Neural cell (in vitro differentiated cells): Measurements from ENCODE around the gene SLC37A1. TPM values are rescaled to one million over a fixed set of nuclear protein-coding genes. Genes with fewer than 3 reads are reported as not detected.

Experiments
- H2AFZ ChIP-seq: fragments of 200-600, 300-800 bp; sonication (generic), shearing (Covaris generic); 2 replicates; pipeline ENCODE4 v1.6.0; 2014; ENCODE audit warnings: low read depth, mild to moderate bottlenecking, antibody characterized with exemption, low read length, moderate library complexity
- H3F3A ChIP-seq: fragments of 200-600 bp; shearing (Covaris generic); 2 replicates; pipeline ENCODE4 v1.6.1; 2016; ENCODE audit warnings: mild to moderate bottlenecking, moderate library complexity, mixed read lengths, antibody characterized with exemption, low read length; ENCODE audit not compliant: insufficient read depth, poor library complexity, severe bottlenecking
- H3K27ac ChIP-seq: fragments of 200-600, 300-800 bp; sonication (generic), shearing (Covaris generic); 2 replicates; pipeline ENCODE4 v1.5.1; 2014; ENCODE audit warnings: mild to moderate bottlenecking, low read length, moderate library complexity
- H3K27me3 ChIP-seq: fragments of 300-800, 200-600 bp; sonication (generic), shearing (Covaris generic); 2 replicates; pipeline ENCODE4 v1.6.0; 2014; ENCODE audit warnings: mild to moderate bottlenecking, low read depth, low read length, moderate library complexity; ENCODE audit not compliant: insufficient read depth
- H3K36me3 ChIP-seq: fragments of 300-800, 200-600 bp; sonication (generic), shearing (Covaris generic); 2 replicates; pipeline ENCODE4 v1.5.1; 2014; ENCODE audit warnings: mild to moderate bottlenecking, antibody characterized with exemption, low read length, moderate library complexity; ENCODE audit not compliant: insufficient read depth
- H3K4me2 ChIP-seq: fragments of 300-800, 200-600 bp; sonication (generic), shearing (Covaris generic); 2 replicates; pipeline ENCODE4 v1.6.0; 2014; ENCODE audit warnings: mild to moderate bottlenecking, low read length
- H3K4me3 ChIP-seq: fragments of 300-800, 200-600 bp; sonication (generic), shearing (Covaris generic); 2 replicates; pipeline ENCODE4 v1.5.1; 2014; ENCODE audit warnings: mild to moderate bottlenecking, low read length, moderate library complexity
- H3K79me2 ChIP-seq: fragments of 200-600 bp; shearing (Covaris generic); replicated peaks from 2 replicates; pipeline ENCODE4 v1.6.0; 2014; ENCODE audit warnings: mild to moderate bottlenecking, low read length, moderate library complexity; ENCODE audit not compliant: insufficient read depth
- H3K9ac ChIP-seq: fragments of 300-800, 200-600 bp; sonication (generic), shearing (Covaris generic); 2 replicates; pipeline ENCODE4 v1.6.1; 2016; ENCODE audit warnings: mild to moderate bottlenecking, low read length, mixed read lengths
- H3K9me2 ChIP-seq: fragments of 200-600 bp; shearing (Covaris generic); 2 replicates; pipeline ENCODE4 v1.6.1; 2016; ENCODE audit warnings: mild to moderate bottlenecking, low read length, mixed read lengths; ENCODE audit not compliant: insufficient read depth
- H3K9me3 ChIP-seq: fragments of 200-600, 300-800 bp; sonication (generic), shearing (Covaris generic); 2 replicates; pipeline ENCODE4 v1.6.1; 2016; ENCODE audit warnings: mild to moderate bottlenecking, mixed run types, low read length, moderate library complexity, mixed read lengths
- H4K20me1 ChIP-seq: fragments of 200-600 bp; shearing (Covaris generic); 2 replicates; pipeline ENCODE4 v1.6.1; 2016; ENCODE audit warnings: mild to moderate bottlenecking, mixed run types; ENCODE audit not compliant: insufficient read depth
- CTCF ChIP-seq: fragments of 450-650 bp; IDR thresholded peaks from 2 replicates; pipeline ENCODE4 v1.5.1; 2014; ENCODE audit warnings: antibody characterized with exemption, mild to moderate bottlenecking, moderate library complexity; ENCODE audit not compliant: poor library complexity, severe bottlenecking
- EP300 ChIP-seq: fragments of 450-650 bp; conservative IDR thresholded peaks from 2 replicates; pipeline ENCODE4 v1.6.1; 2014; ENCODE audit warnings: antibody characterized with exemption, mild to moderate bottlenecking, moderate library complexity; ENCODE audit not compliant: poor library complexity, severe bottlenecking
- EZH2 ChIP-seq: fragments of 200-600, 300-800 bp; shearing (Covaris generic), sonication (generic); IDR thresholded peaks from 2 replicates; pipeline ENCODE4 v1.6.1; 2014; ENCODE audit warnings: antibody characterized with exemption, low read length, borderline replicate concordance, mild to moderate bottlenecking; ENCODE audit not compliant: insufficient read depth, poor library complexity, severe bottlenecking
- MXI1 ChIP-seq: fragments of 450-650 bp; conservative IDR thresholded peaks from 2 replicates; pipeline ENCODE4 v1.6.1; 2014; ENCODE audit warnings: antibody characterized with exemption, mild to moderate bottlenecking; ENCODE audit not compliant: poor library complexity, severe bottlenecking
- POLR2AphosphoS5 ChIP-seq: IDR thresholded peaks from 2 replicates; pipeline ENCODE4 v1.6.1; 2012
- RAD21 ChIP-seq: fragments of 450-650 bp; conservative IDR thresholded peaks from 2 replicates; pipeline ENCODE4 v1.6.1; 2014; ENCODE audit warnings: antibody characterized with exemption, mild to moderate bottlenecking, moderate library complexity
- SMC3 ChIP-seq: fragments of 450-650 bp; conservative IDR thresholded peaks from 2 replicates; pipeline ENCODE4 v1.6.1; 2014; ENCODE audit warnings: antibody characterized with exemption, mild to moderate bottlenecking, moderate library complexity; ENCODE audit not compliant: poor library complexity
- TAF1 ChIP-seq: IDR thresholded peaks from 2 replicates; pipeline ENCODE4 v1.6.1; 2012; ENCODE audit warnings: low read depth
- polyA plus RNA-seq: library from polyadenylated mRNA; depleted of rRNA; stranded (reverse); fragments of >200 nt; gene quantifications from 2 replicates; pipeline ENCODE4 v1.2.3, GENCODE V29; 2014
- TF ChIP-seq, protein P1 (sequence below): IDR thresholded peaks from 2 replicates; pipeline ENCODE4 v1.6.1; 2012; ENCODE audit warnings: borderline replicate concordance

Gene SLC37A1
- polyA plus RNA-seq, 1 donor from 2014 or later: 60.7 TPM

GRCh38 chr21:42559326-42559725 lies 45.7 kb downstream of the SLC37A1 start:
- no peaks in the 10 kb centered on the region for H3K9me3 ChIP-seq
- H3F3A ChIP-seq: no peaks in the 10 kb centered on the region
- H4K20me1 ChIP-seq: no peaks in the 10 kb centered on the region
- TF ChIP-seq TAF1 (no peak), MXI1 (no peak), CTCF (no peak), EP300 (no peak), EZH2 (no peak), POLR2AphosphoS5 (no peak), SMC3 (no peak), RAD21 (no peak)
- TF ChIP-seq, protein P1, sequence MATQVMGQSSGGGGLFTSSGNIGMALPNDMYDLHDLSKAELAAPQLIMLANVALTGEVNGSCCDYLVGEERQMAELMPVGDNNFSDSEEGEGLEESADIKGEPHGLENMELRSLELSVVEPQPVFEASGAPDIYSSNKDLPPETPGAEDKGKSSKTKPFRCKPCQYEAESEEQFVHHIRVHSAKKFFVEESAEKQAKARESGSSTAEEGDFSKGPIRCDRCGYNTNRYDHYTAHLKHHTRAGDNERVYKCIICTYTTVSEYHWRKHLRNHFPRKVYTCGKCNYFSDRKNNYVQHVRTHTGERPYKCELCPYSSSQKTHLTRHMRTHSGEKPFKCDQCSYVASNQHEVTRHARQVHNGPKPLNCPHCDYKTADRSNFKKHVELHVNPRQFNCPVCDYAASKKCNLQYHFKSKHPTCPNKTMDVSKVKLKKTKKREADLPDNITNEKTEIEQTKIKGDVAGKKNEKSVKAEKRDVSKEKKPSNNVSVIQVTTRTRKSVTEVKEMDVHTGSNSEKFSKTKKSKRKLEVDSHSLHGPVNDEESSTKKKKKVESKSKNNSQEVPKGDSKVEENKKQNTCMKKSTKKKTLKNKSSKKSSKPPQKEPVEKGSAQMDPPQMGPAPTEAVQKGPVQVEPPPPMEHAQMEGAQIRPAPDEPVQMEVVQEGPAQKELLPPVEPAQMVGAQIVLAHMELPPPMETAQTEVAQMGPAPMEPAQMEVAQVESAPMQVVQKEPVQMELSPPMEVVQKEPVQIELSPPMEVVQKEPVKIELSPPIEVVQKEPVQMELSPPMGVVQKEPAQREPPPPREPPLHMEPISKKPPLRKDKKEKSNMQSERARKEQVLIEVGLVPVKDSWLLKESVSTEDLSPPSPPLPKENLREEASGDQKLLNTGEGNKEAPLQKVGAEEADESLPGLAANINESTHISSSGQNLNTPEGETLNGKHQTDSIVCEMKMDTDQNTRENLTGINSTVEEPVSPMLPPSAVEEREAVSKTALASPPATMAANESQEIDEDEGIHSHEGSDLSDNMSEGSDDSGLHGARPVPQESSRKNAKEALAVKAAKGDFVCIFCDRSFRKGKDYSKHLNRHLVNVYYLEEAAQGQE: no peak
- H3K9ac ChIP-seq: peak overlapping the region; percentile 48
- H3K79me2 ChIP-seq: no peaks in the 10 kb centered on the region
- H3K27me3 ChIP-seq: no peaks in the 10 kb centered on the region
- H3K36me3 ChIP-seq: no peaks in the 10 kb centered on the region
- no peak overlapping the region for H2AFZ ChIP-seq
- H3K4me2 ChIP-seq: no peak overlapping the region
- no peak overlapping the region for H3K4me3 ChIP-seq
- no peaks in the 10 kb centered on the region for H3K9me2 ChIP-seq
- peak overlapping the region; percentile 90 for H3K27ac ChIP-seq

DNA sequence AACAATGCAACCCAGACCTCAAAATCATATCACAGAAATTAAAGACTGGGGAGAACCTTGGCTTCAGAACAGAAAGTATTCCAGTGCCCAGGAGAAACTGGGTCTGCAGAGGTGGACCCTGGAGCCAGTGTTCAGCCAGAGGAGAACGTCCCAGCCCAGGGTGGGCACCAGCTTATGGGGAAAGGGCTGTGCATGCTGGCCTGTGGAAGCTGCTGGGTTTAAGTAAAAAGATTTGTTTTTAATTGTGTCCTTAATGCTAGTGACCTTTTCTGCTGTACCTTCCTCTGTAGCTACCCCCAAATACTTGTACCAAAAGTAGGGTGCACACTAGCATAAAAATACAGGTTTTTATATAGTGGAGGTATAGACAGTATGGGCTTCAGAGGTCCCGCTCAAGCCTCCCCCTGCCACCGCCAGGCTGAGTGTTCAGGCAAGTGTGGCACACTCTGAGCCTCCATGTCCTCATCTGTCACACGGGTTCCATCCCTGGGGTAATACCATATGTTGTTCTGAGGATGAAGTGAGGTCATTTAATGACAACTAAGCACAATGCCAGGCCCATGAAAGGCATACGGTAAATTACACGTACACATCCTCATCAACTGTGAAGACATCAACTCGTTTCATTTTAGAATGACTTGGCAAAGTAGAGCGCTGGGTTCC lies 47.0 kb downstream of the SLC37A1 start:
- H3F3A ChIP-seq: no peaks in the 10 kb centered on the region
- H4K20me1 ChIP-seq: no peaks in the 10 kb centered on the region
- H3K79me2 ChIP-seq: no peaks in the 10 kb centered on the region
- H3K27ac ChIP-seq: peak overlapping the region; percentile 8
- H3K9me2 ChIP-seq: no peaks in the 10 kb centered on the region
- no peak overlapping the region for H3K9ac ChIP-seq
- H2AFZ ChIP-seq: no peak overlapping the region
- no peak overlapping the region for H3K4me3 ChIP-seq
- H3K4me2 ChIP-seq: no peak overlapping the region
- no peaks in the 10 kb centered on the region for H3K36me3 ChIP-seq
- H3K27me3 ChIP-seq: no peaks in the 10 kb centered on the region
- TF ChIP-seq EP300: no peak
- TF ChIP-seq EZH2: no peak
- TF ChIP-seq CTCF: no peak
- no peak for TF ChIP-seq TAF1
- TF ChIP-seq, protein P1: no peak
- TF ChIP-seq MXI1: no peak
- TF ChIP-seq SMC3: no peak
- no peak for TF ChIP-seq POLR2AphosphoS5
- TF ChIP-seq RAD21: no peak
- H3K9me3 ChIP-seq: no peaks in the 10 kb centered on the region
